GM12878 (cell line): ENCODE measurements around the gene C12orf60. TPM values are rescaled to one million over a fixed set of nuclear protein-coding genes. Genes with fewer than 3 reads are reported as not detected.

ENCODE experiments used
- BACH1 ChIP-seq: fragments of 450-650 bp; IDR thresholded peaks from 2 replicates; pipeline ENCODE4 v1.6.1; 2017; ENCODE audit warnings: mild to moderate bottlenecking, borderline replicate concordance
- EED ChIP-seq: sonication (generic); IDR thresholded peaks from 2 replicates; pipeline ENCODE4 v1.6.1; 2016; ENCODE audit warnings: antibody characterized with exemption, low read depth
- FOXM1 ChIP-seq: IDR thresholded peaks from 2 replicates; pipeline ENCODE4 v1.6.1; 2012; ENCODE audit warnings: low read depth, mild to moderate bottlenecking, inconsistent platforms, low read length, moderate library complexity
- LARP7 ChIP-seq: fragments of 450-650 bp; IDR thresholded peaks from 2 replicates; pipeline ENCODE4 v1.6.1; 2017; ENCODE audit warnings: mild to moderate bottlenecking
- MTA2 ChIP-seq: fragments of 450-650 bp; IDR thresholded peaks from 2 replicates; pipeline ENCODE4 v1.6.1; 2016; ENCODE audit warnings: low read depth, mild to moderate bottlenecking, moderate library complexity
- MYB ChIP-seq: fragments of 150-350 bp; IDR thresholded peaks from 2 replicates; pipeline ENCODE4 v1.6.1; 2014; ENCODE audit warnings: mild to moderate bottlenecking, low read depth, low read length, borderline replicate concordance
- NFXL1 ChIP-seq: fragments of 450-650 bp; IDR thresholded peaks from 2 replicates; pipeline ENCODE4 v1.6.1; 2017; ENCODE audit warnings: antibody characterized with exemption, mild to moderate bottlenecking, borderline replicate concordance
- NR2C1 ChIP-seq: fragments of 450-650 bp; IDR thresholded peaks from 2 replicates; pipeline ENCODE4 v1.6.1; 2017; ENCODE audit warnings: antibody characterized with exemption, mild to moderate bottlenecking, moderate library complexity
- PAX5 ChIP-seq: IDR thresholded peaks from 2 replicates; pipeline ENCODE4 v1.6.1; 2011; ENCODE audit warnings: low read depth, low read length, borderline replicate concordance
- POLR2AphosphoS5 ChIP-seq: IDR thresholded peaks from 2 replicates; pipeline ENCODE4 v1.6.1; 2011; ENCODE audit warnings: mild to moderate bottlenecking, low read length, inconsistent platforms
- SKIL ChIP-seq: fragments of 450-650 bp; IDR thresholded peaks from 2 replicates; pipeline ENCODE4 v1.6.1; 2017; ENCODE audit warnings: mild to moderate bottlenecking, low read depth, inconsistent platforms; ENCODE audit not compliant: poor library complexity, severe bottlenecking
- SMARCA5 ChIP-seq: fragments of 450-650 bp; IDR thresholded peaks from 2 replicates; pipeline ENCODE4 v1.6.1; 2017; ENCODE audit warnings: mild to moderate bottlenecking
- SREBF2 ChIP-seq: IDR thresholded peaks from 2 replicates; pipeline ENCODE4 v1.6.1; 2012; ENCODE audit warnings: mild to moderate bottlenecking, low read length
- ZSCAN29 ChIP-seq: fragments of 450-650 bp; IDR thresholded peaks from 2 replicates; pipeline ENCODE4 v1.6.1; 2017; ENCODE audit warnings: mild to moderate bottlenecking, moderate library complexity
- polyA plus RNA-seq, 11 experiments: library from polyadenylated mRNA; depleted of rRNA in 4 of 11; unstranded in 6 of 11; stranded (reverse) in 5 of 11; fragments of >200 nt; fragmentation: Nextera tagmentation in 4 of 11; fragmentation: Illumina TruSeq in 1 of 11; extraction: Ambion mirVana in 4 of 11; extraction: Trizol in 1 of 11; gene quantifications; 1 replicate in 1 of 11; 2 replicates in 10 of 11; pipeline versions ENCODE4 v1.2.1 to v1.2.3, GENCODE V29; 2011 to 2016; ENCODE audit warnings: inconsistent platforms in 2 of 11, missing spikeins in 2 of 11, low read depth in 1 of 11
- total RNA-seq, 4 experiments: library from RNA; depleted of rRNA in 3 of 4; stranded (reverse); fragments of >200 nt in 3 of 4; fragmentation: Illumina TruSeq in 1 of 4; extraction: Trizol in 1 of 4; gene quantifications; 2 replicates each; pipeline versions ENCODE4 v1.2.1 to v1.2.3, GENCODE V29; 2013 to 2021
- TF ChIP-seq, protein P1 (sequence below): fragments of 450-650 bp; IDR thresholded peaks from 2 replicates; pipeline ENCODE4 v1.6.1; 2018; ENCODE audit warnings: borderline replicate concordance, mild to moderate bottlenecking; ENCODE audit not compliant: partially characterized antibody
- TF ChIP-seq, protein P2 (sequence below): IDR thresholded peaks from 2 replicates; pipeline ENCODE4 v1.6.1; 2011; ENCODE audit warnings: mild to moderate bottlenecking, low read depth, low read length, moderate library complexity; ENCODE audit not compliant: insufficient replicate concordance
- TF ChIP-seq, protein P3 (sequence below): fragments of 450-650 bp; IDR thresholded peaks from 2 replicates; pipeline ENCODE4 v1.6.1; 2017; ENCODE audit warnings: mild to moderate bottlenecking, moderate library complexity

Gene C12orf60
- total and polyA plus RNA-seq, 10 of the 15 experiments (the other 5 are each of a cell fraction or from before 2014, with no cell fraction given) = 1.8 to 7.2 (median 3.2) TPM

- TF ChIP-seq SKIL = peak; percentile 77
- no peak for TF ChIP-seq ZSCAN29
- TF ChIP-seq, protein P1, sequence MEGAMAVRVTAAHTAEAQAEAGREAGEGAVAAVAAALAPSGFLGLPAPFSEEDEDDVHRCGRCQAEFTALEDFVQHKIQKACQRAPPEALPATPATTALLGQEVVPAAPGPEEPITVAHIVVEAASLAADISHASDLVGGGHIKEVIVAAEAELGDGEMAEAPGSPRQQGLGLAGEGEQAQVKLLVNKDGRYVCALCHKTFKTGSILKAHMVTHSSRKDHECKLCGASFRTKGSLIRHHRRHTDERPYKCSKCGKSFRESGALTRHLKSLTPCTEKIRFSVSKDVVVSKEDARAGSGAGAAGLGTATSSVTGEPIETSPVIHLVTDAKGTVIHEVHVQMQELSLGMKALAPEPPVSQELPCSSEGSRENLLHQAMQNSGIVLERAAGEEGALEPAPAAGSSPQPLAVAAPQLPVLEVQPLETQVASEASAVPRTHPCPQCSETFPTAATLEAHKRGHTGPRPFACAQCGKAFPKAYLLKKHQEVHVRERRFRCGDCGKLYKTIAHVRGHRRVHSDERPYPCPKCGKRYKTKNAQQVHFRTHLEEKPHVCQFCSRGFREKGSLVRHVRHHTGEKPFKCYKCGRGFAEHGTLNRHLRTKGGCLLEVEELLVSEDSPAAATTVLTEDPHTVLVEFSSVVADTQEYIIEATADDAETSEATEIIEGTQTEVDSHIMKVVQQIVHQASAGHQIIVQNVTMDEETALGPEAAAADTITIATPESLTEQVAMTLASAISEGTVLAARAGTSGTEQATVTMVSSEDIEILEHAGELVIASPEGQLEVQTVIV = peak; percentile 89
- TF ChIP-seq POLR2AphosphoS5 = peak; percentile 92
- TF ChIP-seq MYB = no peak
- TF ChIP-seq LARP7 = peak; percentile 17; the same call in 1 of the 2 replicates
- TF ChIP-seq EED = no peak
- TF ChIP-seq NR2C1 = no peak
- TF ChIP-seq SREBF2 = no peak
- TF ChIP-seq, protein P2, sequence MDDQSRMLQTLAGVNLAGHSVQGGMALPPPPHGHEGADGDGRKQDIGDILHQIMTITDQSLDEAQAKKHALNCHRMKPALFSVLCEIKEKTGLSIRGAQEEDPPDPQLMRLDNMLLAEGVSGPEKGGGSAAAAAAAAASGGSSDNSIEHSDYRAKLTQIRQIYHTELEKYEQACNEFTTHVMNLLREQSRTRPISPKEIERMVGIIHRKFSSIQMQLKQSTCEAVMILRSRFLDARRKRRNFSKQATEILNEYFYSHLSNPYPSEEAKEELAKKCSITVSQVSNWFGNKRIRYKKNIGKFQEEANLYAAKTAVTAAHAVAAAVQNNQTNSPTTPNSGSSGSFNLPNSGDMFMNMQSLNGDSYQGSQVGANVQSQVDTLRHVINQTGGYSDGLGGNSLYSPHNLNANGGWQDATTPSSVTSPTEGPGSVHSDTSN = peak; percentile 99
- no peak for TF ChIP-seq PAX5
- TF ChIP-seq, protein P3, sequence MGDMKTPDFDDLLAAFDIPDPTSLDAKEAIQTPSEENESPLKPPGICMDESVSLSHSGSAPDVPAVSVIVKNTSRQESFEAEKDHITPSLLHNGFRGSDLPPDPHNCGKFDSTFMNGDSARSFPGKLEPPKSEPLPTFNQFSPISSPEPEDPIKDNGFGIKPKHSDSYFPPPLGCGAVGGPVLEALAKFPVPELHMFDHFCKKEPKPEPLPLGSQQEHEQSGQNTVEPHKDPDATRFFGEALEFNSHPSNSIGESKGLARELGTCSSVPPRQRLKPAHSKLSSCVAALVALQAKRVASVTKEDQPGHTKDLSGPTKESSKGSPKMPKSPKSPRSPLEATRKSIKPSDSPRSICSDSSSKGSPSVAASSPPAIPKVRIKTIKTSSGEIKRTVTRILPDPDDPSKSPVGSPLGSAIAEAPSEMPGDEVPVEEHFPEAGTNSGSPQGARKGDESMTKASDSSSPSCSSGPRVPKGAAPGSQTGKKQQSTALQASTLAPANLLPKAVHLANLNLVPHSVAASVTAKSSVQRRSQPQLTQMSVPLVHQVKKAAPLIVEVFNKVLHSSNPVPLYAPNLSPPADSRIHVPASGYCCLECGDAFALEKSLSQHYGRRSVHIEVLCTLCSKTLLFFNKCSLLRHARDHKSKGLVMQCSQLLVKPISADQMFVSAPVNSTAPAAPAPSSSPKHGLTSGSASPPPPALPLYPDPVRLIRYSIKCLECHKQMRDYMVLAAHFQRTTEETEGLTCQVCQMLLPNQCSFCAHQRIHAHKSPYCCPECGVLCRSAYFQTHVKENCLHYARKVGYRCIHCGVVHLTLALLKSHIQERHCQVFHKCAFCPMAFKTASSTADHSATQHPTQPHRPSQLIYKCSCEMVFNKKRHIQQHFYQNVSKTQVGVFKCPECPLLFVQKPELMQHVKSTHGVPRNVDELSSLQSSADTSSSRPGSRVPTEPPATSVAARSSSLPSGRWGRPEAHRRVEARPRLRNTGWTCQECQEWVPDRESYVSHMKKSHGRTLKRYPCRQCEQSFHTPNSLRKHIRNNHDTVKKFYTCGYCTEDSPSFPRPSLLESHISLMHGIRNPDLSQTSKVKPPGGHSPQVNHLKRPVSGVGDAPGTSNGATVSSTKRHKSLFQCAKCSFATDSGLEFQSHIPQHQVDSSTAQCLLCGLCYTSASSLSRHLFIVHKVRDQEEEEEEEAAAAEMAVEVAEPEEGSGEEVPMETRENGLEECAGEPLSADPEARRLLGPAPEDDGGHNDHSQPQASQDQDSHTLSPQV = no peak
- TF ChIP-seq SMARCA5 = no peak
- peak; percentile 38; the same call in 1 of the 2 replicates for TF ChIP-seq FOXM1
- 0 out of 2 replicates have a peak, but pooled peaks have one; percentile 59 for TF ChIP-seq NFXL1
- no peak for TF ChIP-seq MTA2
- 0 out of 2 replicates have a peak, but pooled peaks have one; percentile 15 for TF ChIP-seq BACH1
Observed at GRCh38 chr12:14774074-14774905, 29.2 kb upstream of the C12orf60 start (continued).
